Activated T-cell treated with anti-CD3 and anti-CD28 coated beads, Interleukin-2, amount 50 U/mL, for 24 hours (primary cell): Measurements from ENCODE around the gene ITGB3.
"Not testable (repeated sequence)": the region's sequence is repeated elsewhere in the genome, so short reads cannot be mapped to it uniquely, and the experiment has no call there.

ENCODE experiments used
- DNase-seq: peaks from one replicate; pipeline ENCODE4 v3.0.0-alpha.2; 2020
- H3K27ac Mint-ChIP-seq: 2 replicates; pipeline ENCODE4 v1.8.0; 2020; ENCODE audit warnings: mild to moderate bottlenecking, mixed read lengths
- H3K27me3 Mint-ChIP-seq: 2 replicates; pipeline ENCODE4 v1.8.0; 2020; ENCODE audit warnings: mixed read lengths
- H3K36me3 Mint-ChIP-seq: 2 replicates; pipeline ENCODE4 v1.8.0; 2020; ENCODE audit warnings: low read depth, mixed read lengths
- H3K4me1 Mint-ChIP-seq: 2 replicates; pipeline ENCODE4 v1.8.0; 2020; ENCODE audit warnings: low read depth, mixed read lengths
- H3K4me3 Mint-ChIP-seq: 2 replicates; pipeline ENCODE4 v1.8.0; 2020; ENCODE audit warnings: mild to moderate bottlenecking, moderate library complexity, mixed read lengths
- H3K9me3 Mint-ChIP-seq: 2 replicates; pipeline ENCODE4 v1.8.0; 2020; ENCODE audit warnings: mixed read lengths

ITGB3 gene

GRCh38 chr17:47253541-47254402 lies at the start of gene ITGB3:
ITGB3 (plus strand) TSS chr17:47253827; CDS start chr17:47253862, 35 bp downstream.
- Mint-ChIP-seq H3K4me1 (peaks cover 18% of the 10 kb centered on the region), H3K27ac (no peak within 1 kb of the TSS), H3K9me3 (no peaks in the 10 kb centered on the region), H3K36me3 (no peaks in the 10 kb centered on the region), H3K4me3 (peak within 1 kb of the TSS; percentile 79), H3K27me3 (peaks cover 65% of the 10 kb centered on the region)
- peak; percentile 73 for DNase-seq

DNA sequence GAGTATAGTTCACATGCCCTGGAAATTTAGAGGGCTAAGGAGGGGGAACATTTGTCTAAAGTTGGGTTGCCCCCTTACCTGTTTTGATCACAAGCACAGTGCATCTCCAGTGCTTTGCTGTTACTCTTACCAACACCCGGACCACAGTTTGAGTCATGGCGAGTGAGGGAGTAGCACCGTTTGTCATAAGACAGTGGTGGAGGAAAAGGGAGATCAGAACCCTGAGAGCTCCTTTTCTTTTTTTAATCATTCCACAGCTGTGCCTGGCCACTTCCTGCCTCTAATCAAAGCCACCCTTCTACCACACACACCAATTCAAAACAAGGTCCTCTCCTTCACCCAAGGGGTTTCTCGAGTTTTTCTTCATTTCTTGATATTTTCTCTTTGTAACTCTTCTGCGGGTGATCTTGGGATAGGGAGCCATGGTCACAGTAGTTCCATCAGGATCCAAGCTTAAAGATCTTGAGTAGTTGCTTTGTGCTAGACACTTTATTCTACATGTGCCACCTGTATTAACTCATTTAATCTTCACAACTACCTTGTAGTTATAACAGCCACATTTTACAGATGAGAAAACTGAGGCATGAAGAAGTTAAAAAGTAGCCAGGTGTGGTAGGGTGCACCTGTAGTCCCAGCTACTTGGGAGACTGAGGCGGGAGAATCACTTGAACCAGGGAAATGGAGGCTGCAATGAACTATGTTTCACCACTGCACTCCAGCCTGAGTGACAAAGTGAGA lies 49.5 kb upstream of the ITGB3 start:
- H3K36me3 Mint-ChIP-seq = no peaks in the 10 kb centered on the region
- H3K27me3 Mint-ChIP-seq = no peaks in the 10 kb centered on the region
- H3K4me1 Mint-ChIP-seq = peaks cover 59% of the 10 kb centered on the region
- DNase-seq = peak; percentile 53
- H3K27ac Mint-ChIP-seq = peak overlapping the region; percentile 95
- H3K9me3 Mint-ChIP-seq = no peaks in the 10 kb centered on the region
- H3K4me3 Mint-ChIP-seq = peak overlapping the region; percentile 62

- no peaks in the 10 kb centered on the region for H3K36me3 Mint-ChIP-seq
- peak overlapping the region; percentile 95 for H3K27ac Mint-ChIP-seq
- H3K27me3 Mint-ChIP-seq = no peaks in the 10 kb centered on the region
- H3K4me3 Mint-ChIP-seq = peak overlapping the region; percentile 62
- peak; percentile 56 for DNase-seq
- H3K4me1 Mint-ChIP-seq = peaks cover 57% of the 10 kb centered on the region
- no peaks in the 10 kb centered on the region for H3K9me3 Mint-ChIP-seq
These were observed 48.8 kb upstream of the ITGB3 start for GRCh38 chr17:47204722-47205418.

DNA sequence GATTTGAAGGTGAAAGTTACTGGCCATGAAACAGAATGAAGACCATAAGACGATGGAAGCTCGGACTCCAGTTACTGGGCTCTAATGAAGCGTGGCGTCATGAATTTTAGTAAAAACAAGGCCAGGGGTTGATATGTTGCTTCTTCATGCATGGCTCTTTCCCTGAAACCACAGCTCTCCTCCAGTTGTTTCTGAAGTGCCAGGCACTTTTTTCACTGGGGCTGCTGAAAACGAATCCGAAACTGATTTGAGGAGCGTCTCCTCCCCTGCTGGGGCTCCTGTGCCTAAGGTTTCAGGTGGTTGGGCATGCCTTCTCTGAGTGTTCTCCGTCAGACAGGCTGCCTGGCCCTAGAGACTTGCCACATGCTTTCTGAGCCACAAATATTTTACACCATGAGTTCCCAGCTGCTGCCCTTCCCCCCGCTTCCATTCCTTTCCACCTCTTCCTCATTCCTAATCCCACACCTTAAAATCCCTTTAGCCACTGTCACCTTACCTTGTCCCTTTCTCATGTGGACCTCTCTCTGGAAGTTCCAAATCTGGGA lies 48.1 kb upstream of the ITGB3 start:
- Mint-ChIP-seq H3K4me3 (peak overlapping the region; percentile 62), H3K36me3 (no peaks in the 10 kb centered on the region), H3K4me1 (peaks cover 51% of the 10 kb centered on the region), H3K27me3 (no peaks in the 10 kb centered on the region), H3K9me3 (no peaks in the 10 kb centered on the region), H3K27ac (peak overlapping the region; percentile 95)
- DNase-seq = peak; percentile 62

DNA sequence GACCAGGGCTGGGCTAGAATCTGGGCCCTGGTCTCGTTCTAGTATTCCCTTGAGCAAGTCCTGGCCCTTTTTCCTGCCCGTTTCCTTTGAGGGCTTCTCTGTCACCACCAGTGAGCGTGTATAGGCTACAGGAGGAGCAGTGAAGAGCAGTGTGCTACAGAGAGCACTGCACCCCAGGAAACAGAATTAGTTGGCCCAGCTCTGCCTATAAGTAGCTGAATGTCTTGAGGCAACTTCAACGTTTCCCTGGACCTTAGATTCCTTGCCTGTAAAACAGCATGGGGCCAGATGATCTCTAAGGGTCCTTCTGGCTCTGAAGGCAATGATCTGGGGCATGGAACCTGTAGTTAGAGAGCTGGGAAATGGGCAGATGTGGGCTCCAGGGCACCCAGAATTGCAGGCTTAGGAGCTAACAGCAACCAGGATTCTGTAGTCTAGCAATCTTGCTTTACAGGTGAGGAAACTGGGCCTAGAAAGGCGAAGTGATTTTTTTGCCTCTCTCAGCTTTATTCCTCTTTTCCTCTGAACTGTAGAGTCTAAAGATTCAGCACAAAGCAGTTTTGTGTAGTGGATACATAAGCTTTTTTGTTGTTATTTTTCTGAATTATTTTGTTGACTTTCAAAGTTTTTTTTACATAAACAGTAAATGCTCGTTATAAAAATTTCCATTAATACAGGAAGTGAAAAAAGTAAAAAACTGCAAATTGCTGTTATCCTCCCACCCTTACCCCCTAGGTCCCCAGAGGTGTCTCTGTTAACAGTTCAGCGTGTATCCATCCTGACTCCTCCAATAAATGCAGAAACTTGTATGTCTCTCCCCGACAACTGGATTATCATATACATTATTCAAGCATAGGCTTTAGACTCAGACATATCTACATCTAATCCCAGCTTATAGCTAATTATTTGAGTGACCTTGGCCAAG lies 46.2 kb upstream of the ITGB3 start:
- Mint-ChIP-seq H3K27me3 (no peaks in the 10 kb centered on the region), H3K36me3 (no peaks in the 10 kb centered on the region), H3K4me1 (peaks cover 47% of the 10 kb centered on the region), H3K4me3 (no peak overlapping the region), H3K27ac (no peak overlapping the region), H3K9me3 (no peaks in the 10 kb centered on the region)
- DNase-seq = no peak

DNA sequence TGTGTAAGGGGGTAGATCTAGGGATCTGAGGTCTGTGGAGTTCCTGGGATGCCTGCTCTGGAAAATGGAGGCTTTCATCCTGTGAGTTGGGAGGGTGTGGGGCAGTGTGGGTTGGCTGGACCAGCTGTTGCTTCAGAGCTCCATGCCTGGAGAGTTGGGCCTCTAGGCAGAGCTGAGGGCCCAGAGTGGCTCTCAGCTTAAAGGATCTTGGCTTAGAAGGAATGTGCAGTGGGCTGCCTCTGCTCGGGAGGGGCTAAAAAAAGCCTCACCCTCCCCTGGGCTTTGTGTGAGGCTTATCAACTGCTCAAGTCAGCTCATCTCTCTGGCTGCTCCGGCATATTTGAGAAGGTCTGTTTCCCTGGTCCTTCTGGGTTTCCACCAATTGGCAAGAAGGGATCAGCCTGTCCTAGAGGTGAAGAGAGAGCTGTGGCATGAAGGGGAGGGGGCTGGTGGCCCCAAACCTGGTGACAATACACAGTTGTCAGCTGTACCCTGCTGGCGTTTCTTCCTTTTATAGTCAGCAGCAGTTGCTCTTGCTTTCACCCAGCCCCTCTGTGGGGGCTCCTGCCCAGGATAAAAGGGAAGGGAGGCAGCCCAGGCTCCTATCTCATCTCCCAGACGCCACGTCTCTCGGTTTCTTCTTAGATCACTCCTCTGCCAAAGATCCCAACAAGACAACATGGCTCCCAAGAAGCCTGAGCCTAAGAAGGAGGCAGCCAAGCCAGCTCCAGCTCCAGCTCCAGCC lies 44.7 kb upstream of the ITGB3 start, which contains the start of gene MYL4:
Gene MYL4, plus strand, starts transcription at position 605 of the 745 bp plus-strand sequence. Its CDS starts 75 bp downstream, at position 680.
- H3K36me3 Mint-ChIP-seq = no peaks in the 10 kb centered on the region
- H3K27me3 Mint-ChIP-seq = no peaks in the 10 kb centered on the region
- no peaks in the 10 kb centered on the region for H3K9me3 Mint-ChIP-seq
- peaks cover 39% of the 10 kb centered on the region for H3K4me1 Mint-ChIP-seq
- no peak within 1 kb of the TSS for H3K4me3 Mint-ChIP-seq
- DNase-seq = no peak
- H3K27ac Mint-ChIP-seq = no peak within 1 kb of the TSS

- peaks cover 33% of the 10 kb centered on the region for H3K4me1 Mint-ChIP-seq
- H3K27ac Mint-ChIP-seq = no peak overlapping the region
- H3K9me3 Mint-ChIP-seq = no peaks in the 10 kb centered on the region
- no peak for DNase-seq
- H3K27me3 Mint-ChIP-seq = no peaks in the 10 kb centered on the region
- H3K36me3 Mint-ChIP-seq = no peaks in the 10 kb centered on the region
- no peak overlapping the region for H3K4me3 Mint-ChIP-seq
These were observed 44.1 kb upstream of the ITGB3 start for GRCh38 chr17:47209499-47209898.

DNA sequence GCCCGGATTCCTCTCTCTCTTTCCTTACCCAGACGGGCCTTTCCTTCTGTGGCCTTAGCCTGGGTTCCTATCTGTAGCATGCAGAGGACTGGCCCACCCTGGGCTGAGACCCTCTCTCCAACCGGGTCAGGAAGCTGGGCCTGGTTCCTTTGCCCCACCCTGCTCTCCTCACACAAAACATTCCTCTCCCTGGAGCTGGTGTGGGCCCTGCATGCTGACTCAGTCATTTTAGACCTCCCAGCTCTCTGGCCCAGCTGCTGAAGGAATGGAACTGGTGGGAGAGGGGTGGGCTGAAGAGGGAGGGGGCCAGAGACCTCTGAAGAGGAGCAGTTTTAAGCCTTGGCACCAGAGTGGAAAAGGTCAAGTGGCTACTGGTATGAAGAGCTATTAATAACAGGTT lies 43.5 kb upstream of the ITGB3 start:
- Mint-ChIP-seq H3K36me3 (no peaks in the 10 kb centered on the region), H3K9me3 (no peaks in the 10 kb centered on the region), H3K27ac (no peak overlapping the region), H3K4me1 (peaks cover 27% of the 10 kb centered on the region), H3K4me3 (no peak overlapping the region), H3K27me3 (no peaks in the 10 kb centered on the region)
- DNase-seq = no peak

DNA sequence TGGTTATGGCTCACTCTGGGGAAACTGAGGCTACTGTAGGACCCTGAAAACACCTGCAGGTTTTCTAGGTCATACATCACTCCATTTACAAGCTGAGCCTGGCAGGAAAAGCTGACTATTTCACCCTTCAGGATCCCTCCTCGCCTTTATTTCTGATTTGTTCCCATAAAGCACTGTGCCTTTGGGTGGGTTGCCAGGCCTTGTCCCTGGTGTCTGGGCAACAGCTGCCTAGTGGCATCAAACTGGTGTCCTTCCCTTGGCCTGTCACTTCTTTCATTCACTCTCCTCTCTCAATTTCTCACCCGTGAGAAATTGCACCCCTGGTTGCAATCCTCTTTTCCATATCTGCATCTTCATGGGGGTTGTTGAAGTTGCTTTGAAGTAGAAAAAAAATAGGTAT lies 42.8 kb upstream of the ITGB3 start:
- peaks cover 21% of the 10 kb centered on the region for H3K4me1 Mint-ChIP-seq
- no peaks in the 10 kb centered on the region for H3K9me3 Mint-ChIP-seq
- no peak overlapping the region for H3K4me3 Mint-ChIP-seq
- H3K36me3 Mint-ChIP-seq = no peaks in the 10 kb centered on the region
- H3K27me3 Mint-ChIP-seq = no peaks in the 10 kb centered on the region
- no peak for DNase-seq
- no peak overlapping the region for H3K27ac Mint-ChIP-seq

DNA sequence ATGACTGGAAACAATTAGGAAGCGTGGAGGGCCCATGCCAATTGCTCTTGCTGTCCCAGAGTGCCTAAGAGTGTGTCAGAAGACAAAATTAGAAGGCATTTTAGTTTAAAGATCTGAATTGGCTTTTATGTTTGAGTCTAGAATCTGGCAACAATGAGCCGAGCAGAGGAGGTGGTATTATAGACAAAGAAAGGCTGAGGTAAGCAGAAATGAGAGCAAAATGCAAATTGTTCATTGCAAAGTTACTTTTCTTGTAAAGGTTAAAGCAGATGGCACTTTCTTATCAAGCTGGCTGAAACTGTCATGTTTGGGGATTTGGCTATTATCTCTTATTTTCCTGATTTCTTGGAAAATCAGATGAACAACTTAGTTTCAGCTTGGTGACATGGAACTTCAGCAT lies 41.2 kb upstream of the ITGB3 start:
- peaks cover 13% of the 10 kb centered on the region for H3K4me1 Mint-ChIP-seq
- H3K27ac Mint-ChIP-seq = no peak overlapping the region
- no peak for DNase-seq
- H3K9me3 Mint-ChIP-seq = no peaks in the 10 kb centered on the region
- no peaks in the 10 kb centered on the region for H3K27me3 Mint-ChIP-seq
- no peak overlapping the region for H3K4me3 Mint-ChIP-seq
- no peaks in the 10 kb centered on the region for H3K36me3 Mint-ChIP-seq

- Mint-ChIP-seq H3K4me1 (peaks cover 12% of the 10 kb centered on the region), H3K36me3 (no peaks in the 10 kb centered on the region), H3K4me3 (no peak overlapping the region)
These were observed 40.1 kb upstream of the ITGB3 start for GRCh38 chr17:47213540-47213939.

GRCh38 chr17:47214931-47215330 lies 38.7 kb upstream of the ITGB3 start:
- H3K9me3 Mint-ChIP-seq = no peaks in the 10 kb centered on the region
- H3K4me1 Mint-ChIP-seq = peaks cover 26% of the 10 kb centered on the region
- H3K27me3 Mint-ChIP-seq = no peaks in the 10 kb centered on the region
- DNase-seq = no peak
- no peak overlapping the region for H3K27ac Mint-ChIP-seq
- H3K36me3 Mint-ChIP-seq = no peaks in the 10 kb centered on the region
- no peak overlapping the region for H3K4me3 Mint-ChIP-seq

More at GRCh38 chr17:47213540-47213939, 40.1 kb upstream of the ITGB3 start:
- Mint-ChIP-seq H3K9me3 (no peaks in the 10 kb centered on the region), H3K27ac (no peak overlapping the region), H3K27me3 (no peaks in the 10 kb centered on the region)
- no peak for DNase-seq

DNA sequence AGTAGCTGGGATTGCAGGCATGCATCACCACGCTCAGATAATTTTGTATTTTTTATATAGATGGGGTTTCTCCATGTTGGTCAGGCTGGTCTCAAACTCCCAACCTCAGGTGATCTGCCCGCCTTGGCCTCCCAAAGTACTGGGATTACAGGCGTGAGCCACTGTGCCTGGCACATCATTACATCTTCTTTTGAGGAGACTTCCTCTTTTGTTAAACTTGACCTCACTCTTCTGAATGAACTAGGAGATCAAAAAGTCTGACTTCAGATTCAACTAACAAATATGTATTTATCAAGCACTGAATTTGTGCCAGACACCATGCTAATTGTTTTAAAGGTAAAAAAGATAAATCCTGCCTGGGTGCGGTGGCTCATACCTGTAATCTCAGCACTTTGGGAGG lies 36.8 kb upstream of the ITGB3 start:
- not testable (repeated sequence) for H3K27ac Mint-ChIP-seq, H3K9me3 Mint-ChIP-seq, H3K36me3 Mint-ChIP-seq, DNase-seq, H3K27me3 Mint-ChIP-seq, H3K4me3 Mint-ChIP-seq
- peaks cover 43% of the 10 kb centered on the region for H3K4me1 Mint-ChIP-seq
